Smooth muscle cell (in vitro differentiated cells): ENCODE measurements around the gene EFCAB11. TPM values are rescaled to one million over a fixed set of nuclear protein-coding genes. Genes with fewer than 3 reads are reported as not detected.

Experiments used
- DNase-seq: peaks from one replicate; lab custom pipeline; 2025; ENCODE audit not compliant: unreplicated experiment; lab: John Stamatoyannopoulos, UW
- H2AFZ ChIP-seq: fragments of 200-600 bp; sonication (generic); 2 replicates; pipeline ENCODE4 v1.6.0; 2016; ENCODE audit warnings: antibody characterized with exemption, low read depth, mild to moderate bottlenecking
- H3F3A ChIP-seq: fragments of 200-600 bp; sonication (generic); 2 replicates; pipeline ENCODE4 v1.6.0; 2017; ENCODE audit warnings: antibody characterized with exemption, low read depth
- H3K27ac ChIP-seq: fragments of 200-600 bp; sonication (generic); 2 replicates; pipeline ENCODE4 v1.5.1; 2016; ENCODE audit warnings: low read depth, mild to moderate bottlenecking
- H3K27me3 ChIP-seq: fragments of 200-600 bp; sonication (generic); 2 replicates; pipeline ENCODE4 v1.6.1; 2016; ENCODE audit warnings: low read depth, mild to moderate bottlenecking
- H3K36me3 ChIP-seq: fragments of 200-600 bp; sonication (generic); 2 replicates; pipeline ENCODE4 v1.5.1; 2016; ENCODE audit warnings: low read depth
- H3K4me1 ChIP-seq: fragments of 200-600 bp; sonication (generic); 2 replicates; pipeline ENCODE4 v1.5.1; 2016; ENCODE audit warnings: low read depth
- H3K4me2 ChIP-seq: fragments of 200-600 bp; sonication (generic); 2 replicates; pipeline ENCODE4 v1.6.0; 2016; ENCODE audit warnings: mild to moderate bottlenecking
- H3K4me3 ChIP-seq: fragments of 200-600 bp; sonication (generic); 2 replicates; pipeline ENCODE4 v1.5.1; 2016; ENCODE audit warnings: mild to moderate bottlenecking
- H3K79me2 ChIP-seq: fragments of 200-600 bp; sonication (generic); 2 replicates; pipeline ENCODE4 v1.6.0; 2016; ENCODE audit warnings: low read depth, mild to moderate bottlenecking
- H3K9ac ChIP-seq: fragments of 200-600 bp; sonication (generic); 2 replicates; pipeline ENCODE4 v1.6.0; 2016; ENCODE audit warnings: low read depth
- H3K9me3 ChIP-seq: fragments of 200-600 bp; sonication (generic); replicated peaks from 2 replicates; pipeline ENCODE4 v1.5.1; 2016; ENCODE audit warnings: low read depth
- H4K20me1 ChIP-seq: fragments of 200-600 bp; sonication (generic); 2 replicates; pipeline ENCODE4 v1.6.0; 2016; ENCODE audit warnings: low read depth
- CTCF ChIP-seq: fragments of 200-600 bp; sonication (generic); IDR thresholded peaks from 2 replicates; pipeline ENCODE4 v1.5.1; 2017; ENCODE audit warnings: borderline replicate concordance, mild to moderate bottlenecking, antibody characterized with exemption; ENCODE audit not compliant: insufficient read depth, poor library complexity, severe bottlenecking
- WGBS: methylation state at CpG from one replicate; pipeline ENCODE4 v1.1.7; 2016; ENCODE audit warnings: low lambda C conversion rate; 5-methylcytosine and 5-hydroxymethylcytosine counted together
- polyA plus RNA-seq: library from polyadenylated mRNA; unstranded; fragments of >200 nt; fragmentation: Nextera tagmentation; extraction: Ambion mirVana; gene quantifications from 2 replicates; pipeline ENCODE4 v1.2.1, GENCODE V29; 2016
- total RNA-seq: library from RNA; depleted of rRNA; stranded (reverse); fragments of >200 nt; gene quantifications from 2 replicates; pipeline ENCODE4 v1.2.3, GENCODE V29; 2014

The EFCAB11 gene
- total and polyA plus RNA-seq, 2 experiments from 2014 or later: 3.1 to 9.5 TPM

GRCh38 chr14:89849931-89850330 lies 104.6 kb downstream of the EFCAB11 start:
- H3K36me3 ChIP-seq: no peaks in the 10 kb centered on the region
- no peak overlapping the region for H3K4me3 ChIP-seq
- no peak overlapping the region for H3K27ac ChIP-seq
- 50% methylated on average over 1 of the region's 1 CpG for WGBS
- no peaks in the 10 kb centered on the region for H3K4me1 ChIP-seq
- DNase-seq: no peak
- H2AFZ ChIP-seq: no peak overlapping the region
- H3K27me3 ChIP-seq: no peaks in the 10 kb centered on the region
- no peaks in the 10 kb centered on the region for H3K9me3 ChIP-seq
- H3K79me2 ChIP-seq: no peaks in the 10 kb centered on the region
- no peak for TF ChIP-seq CTCF
- no peaks in the 10 kb centered on the region for H4K20me1 ChIP-seq
- H3F3A ChIP-seq: no peaks in the 10 kb centered on the region
- no peak overlapping the region for H3K9ac ChIP-seq
- no peak overlapping the region for H3K4me2 ChIP-seq

GRCh38 chr14:89848165-89848564 lies 106.4 kb downstream of the EFCAB11 start:
- peak; percentile 4 for TF ChIP-seq CTCF
- DNase-seq: no peak
- H3K27me3 ChIP-seq: no peaks in the 10 kb centered on the region
- no peaks in the 10 kb centered on the region for H4K20me1 ChIP-seq
- no peak overlapping the region for H2AFZ ChIP-seq
- no peaks in the 10 kb centered on the region for H3K36me3 ChIP-seq
- no peak overlapping the region for H3K9ac ChIP-seq
- H3K4me3 ChIP-seq: no peak overlapping the region
- no peak overlapping the region for H3K4me2 ChIP-seq
- 90% methylated on average over 2 of the region's 2 CpGs for WGBS
- H3K4me1 ChIP-seq: no peaks in the 10 kb centered on the region
- H3K27ac ChIP-seq: no peak overlapping the region
- H3F3A ChIP-seq: no peaks in the 10 kb centered on the region
- no peaks in the 10 kb centered on the region for H3K79me2 ChIP-seq
- H3K9me3 ChIP-seq: no peaks in the 10 kb centered on the region

- no peak overlapping the region for H3K4me2 ChIP-seq
- no peaks in the 10 kb centered on the region for H3F3A ChIP-seq
- H3K4me3 ChIP-seq: no peak overlapping the region
- H3K27ac ChIP-seq: peak overlapping the region; percentile 16
- no peak for DNase-seq
- H3K4me1 ChIP-seq: no peaks in the 10 kb centered on the region
- no peaks in the 10 kb centered on the region for H3K36me3 ChIP-seq
- WGBS: 56% methylated on average over 5 of the region's 5 CpGs
- TF ChIP-seq CTCF: no peak
- H3K9me3 ChIP-seq: no peaks in the 10 kb centered on the region
- no peaks in the 10 kb centered on the region for H3K27me3 ChIP-seq
- H4K20me1 ChIP-seq: no peaks in the 10 kb centered on the region
- no peaks in the 10 kb centered on the region for H3K79me2 ChIP-seq
- H3K9ac ChIP-seq: no peak overlapping the region
- no peak overlapping the region for H2AFZ ChIP-seq
Observed at GRCh38 chr14:89845346-89845745, 109.2 kb downstream of the EFCAB11 start.

GRCh38 chr14:89844508-89844907 lies 110.0 kb downstream of the EFCAB11 start:
- no peak overlapping the region for H2AFZ ChIP-seq

More at GRCh38 chr14:89844508-89844907, 110.0 kb downstream of the EFCAB11 start:
- WGBS: 68% methylated on average over 1 of the region's 1 CpG
- no peak for DNase-seq
- no peaks in the 10 kb centered on the region for H3F3A ChIP-seq
- no peaks in the 10 kb centered on the region for H3K9me3 ChIP-seq
- H3K27ac ChIP-seq: no peak overlapping the region
- no peaks in the 10 kb centered on the region for H3K36me3 ChIP-seq
- TF ChIP-seq CTCF: no peak
- no peaks in the 10 kb centered on the region for H4K20me1 ChIP-seq
- no peaks in the 10 kb centered on the region for H3K27me3 ChIP-seq
- H3K9ac ChIP-seq: no peak overlapping the region
- H3K4me1 ChIP-seq: no peaks in the 10 kb centered on the region
- no peak overlapping the region for H3K4me2 ChIP-seq
- H3K4me3 ChIP-seq: no peak overlapping the region
- no peaks in the 10 kb centered on the region for H3K79me2 ChIP-seq
